Measurements from ENCODE around the gene RTN4.
A peak's percentile ranks its signal among the peaks of the same experiment; 100 is the strongest.

Gene RTN4

GRCh38 chr2:55001716-55002115 is 48.5 kb downstream of the RTN4 start:
- H3K79me2 ChIP-seq (ENCODE audit: insufficient read depth, low read length): peaks cover 83% of the 10 kb centered on the region
- H3K9me3 ChIP-seq (ENCODE audit: low read length): no peaks in the 10 kb centered on the region
- H3K9me2 ChIP-seq (ENCODE audit: low read depth, low read length): no peaks in the 10 kb centered on the region
- no peak for TF ChIP-seq EZH2 (IDR thresholded peaks at IDR 0.05; ENCODE audit: borderline replicate concordance, low read length)
- TF ChIP-seq CTCF (IDR thresholded peaks at IDR 0.05; ENCODE audit: low read length): no peak
- no peaks in the 10 kb centered on the region for H3K27me3 ChIP-seq (ENCODE audit: insufficient read depth, low read length)
- H3F3A ChIP-seq (ENCODE audit: insufficient read depth, low read length): peaks cover 3% of the 10 kb centered on the region; the same call in 1 of the 2 replicates
- peak overlapping the region; percentile 47 for H3K27ac ChIP-seq (ENCODE audit: low read depth, low read length, poor library complexity, severe bottlenecking)
- no peak overlapping the region for H3K4me2 ChIP-seq (ENCODE audit: low read length)
- 0 out of 2 replicates have a peak, but pooled peaks cover under 1% of the 10 kb centered on the region for H3K36me3 ChIP-seq (ENCODE audit: insufficient read depth, low read length)
- H3K4me1 ChIP-seq (ENCODE audit: insufficient read depth, low read length, severe bottlenecking): peaks cover 78% of the 10 kb centered on the region
- H4K20me1 ChIP-seq (ENCODE audit: insufficient read depth, low read length): no peaks in the 10 kb centered on the region
- no peak overlapping the region for H3K9ac ChIP-seq (ENCODE audit: low read length)
- H3K4me3 ChIP-seq (ENCODE audit: low read depth, low read length, poor library complexity, severe bottlenecking): no peak overlapping the region
- no peak overlapping the region for H2AFZ ChIP-seq (ENCODE audit: low read length)

GRCh38 chr2:55000341-55000740 is 49.9 kb downstream of the RTN4 start:
- no peaks in the 10 kb centered on the region for H3K9me2 ChIP-seq (ENCODE audit: low read depth, low read length)
- H3K9me3 ChIP-seq (ENCODE audit: low read length): no peaks in the 10 kb centered on the region
- peaks cover 71% of the 10 kb centered on the region for H3K4me1 ChIP-seq (ENCODE audit: insufficient read depth, low read length, severe bottlenecking)
- 0 out of 2 replicates have a peak, but pooled peaks cover 3% of the 10 kb centered on the region for H3K36me3 ChIP-seq (ENCODE audit: insufficient read depth, low read length)
- peak overlapping the region; percentile 86 for H3K27ac ChIP-seq (ENCODE audit: low read depth, low read length, poor library complexity, severe bottlenecking)
- no peaks in the 10 kb centered on the region for H4K20me1 ChIP-seq (ENCODE audit: insufficient read depth, low read length)
- peaks cover 83% of the 10 kb centered on the region for H3K79me2 ChIP-seq (ENCODE audit: insufficient read depth, low read length)
- H2AFZ ChIP-seq (ENCODE audit: low read length): no peak overlapping the region
- H3K4me3 ChIP-seq (ENCODE audit: low read depth, low read length, poor library complexity, severe bottlenecking): peak overlapping the region; percentile 19
- peaks cover 3% of the 10 kb centered on the region; the same call in 1 of the 2 replicates for H3F3A ChIP-seq (ENCODE audit: insufficient read depth, low read length)
- peak overlapping the region; percentile 52; the same call in 1 of the 2 replicates for H3K9ac ChIP-seq (ENCODE audit: low read length)
- TF ChIP-seq EZH2 (IDR thresholded peaks at IDR 0.05; ENCODE audit: borderline replicate concordance, low read length): no peak
- TF ChIP-seq CTCF (IDR thresholded peaks at IDR 0.05; ENCODE audit: low read length): no peak
- H3K4me2 ChIP-seq (ENCODE audit: low read length): peak overlapping the region; percentile 82; the same call in 1 of the 2 replicates
- H3K27me3 ChIP-seq (ENCODE audit: insufficient read depth, low read length): no peaks in the 10 kb centered on the region

- peaks cover 64% of the 10 kb centered on the region for H3K4me1 ChIP-seq (ENCODE audit: insufficient read depth, low read length, severe bottlenecking)
Measured at GRCh38 chr2:54999182-54999581, 51.1 kb downstream of the RTN4 start.

More at GRCh38 chr2:54999182-54999581, 51.1 kb downstream of the RTN4 start:
- H3K27ac ChIP-seq (ENCODE audit: low read depth, low read length, poor library complexity, severe bottlenecking): peak overlapping the region; percentile 86
- peaks cover 82% of the 10 kb centered on the region for H3K79me2 ChIP-seq (ENCODE audit: insufficient read depth, low read length)
- H3F3A ChIP-seq (ENCODE audit: insufficient read depth, low read length): peaks cover 3% of the 10 kb centered on the region; the same call in 1 of the 2 replicates
- peak overlapping the region; percentile 82 for H3K4me2 ChIP-seq (ENCODE audit: low read length)
- TF ChIP-seq CTCF (IDR thresholded peaks at IDR 0.05; ENCODE audit: low read length) (no peak), EZH2 (IDR thresholded peaks at IDR 0.05; ENCODE audit: borderline replicate concordance, low read length) (no peak)
- H3K9me2 ChIP-seq (ENCODE audit: low read depth, low read length): no peaks in the 10 kb centered on the region
- H3K27me3 ChIP-seq (ENCODE audit: insufficient read depth, low read length): no peaks in the 10 kb centered on the region
- peak overlapping the region; percentile 52 for H3K4me3 ChIP-seq (ENCODE audit: low read depth, low read length, poor library complexity, severe bottlenecking)
- 0 out of 2 replicates have a peak, but pooled peaks cover 3% of the 10 kb centered on the region for H3K36me3 ChIP-seq (ENCODE audit: insufficient read depth, low read length)
- H2AFZ ChIP-seq (ENCODE audit: low read length): no peak overlapping the region
- H4K20me1 ChIP-seq (ENCODE audit: insufficient read depth, low read length): no peaks in the 10 kb centered on the region
- peak overlapping the region; percentile 51; the same call in 1 of the 2 replicates for H3K9ac ChIP-seq (ENCODE audit: low read length)
- no peaks in the 10 kb centered on the region for H3K9me3 ChIP-seq (ENCODE audit: low read length)
